Neural cell (in vitro differentiated cells): ENCODE measurements around the gene CARMIL1.

ENCODE experiments used
- CTCF ChIP-seq: fragments of 450-650 bp; IDR thresholded peaks from 2 replicates; pipeline ENCODE4 v1.5.1; 2014; ENCODE audit warnings: antibody characterized with exemption, mild to moderate bottlenecking, moderate library complexity; ENCODE audit not compliant: poor library complexity, severe bottlenecking
- EP300 ChIP-seq: fragments of 450-650 bp; conservative IDR thresholded peaks from 2 replicates; pipeline ENCODE4 v1.6.1; 2014; ENCODE audit warnings: antibody characterized with exemption, mild to moderate bottlenecking, moderate library complexity; ENCODE audit not compliant: poor library complexity, severe bottlenecking
- POLR2AphosphoS5 ChIP-seq: IDR thresholded peaks from 2 replicates; pipeline ENCODE4 v1.6.1; 2012

GRCh38 chr6:25337431-25337830 is 58.3 kb downstream of the CARMIL1 start:
- TF ChIP-seq EP300: no peak
- TF ChIP-seq CTCF: no peak
- TF ChIP-seq POLR2AphosphoS5: no peak
